Measurements from ENCODE around the gene CDCA7.
"Not testable (repeated sequence)": the region's sequence is repeated elsewhere in the genome, so short reads cannot be mapped to it uniquely, and the experiment has no call there.

The CDCA7 gene

GRCh38 chr2:173412628-173413027 lies 58.0 kb downstream of the CDCA7 start:
- no peak overlapping the region for H3K9ac ChIP-seq (ENCODE audit: low read depth, low read length, poor library complexity, severe bottlenecking)

GRCh38 chr2:173414823-173415322 lies 60.2 kb downstream of the CDCA7 start:
- no peak for TF ChIP-seq EZH2phosphoT487 (IDR thresholded peaks at IDR 0.05; ENCODE audit: borderline replicate concordance)
- TF ChIP-seq CTCF (conservative IDR thresholded peaks at IDR 0.05; ENCODE audit: low read length) = no peak
- H3K4me1 ChIP-seq (ENCODE audit: insufficient read depth, low read length, poor library complexity, severe bottlenecking) = no peaks in the 10 kb centered on the region
- H2AFZ ChIP-seq (ENCODE audit: low read length) = no peak overlapping the region
- no peaks in the 10 kb centered on the region for H3K36me3 ChIP-seq (ENCODE audit: insufficient read depth, low read length)
- H3K27me3 ChIP-seq (ENCODE audit: insufficient read depth, low read length, poor library complexity, severe bottlenecking) = no peaks in the 10 kb centered on the region
- no peaks in the 10 kb centered on the region for H3F3A ChIP-seq (ENCODE audit: low read depth)
- no peaks in the 10 kb centered on the region for H4K20me1 ChIP-seq (ENCODE audit: insufficient read depth, low read length, poor library complexity, severe bottlenecking)
- no peaks in the 10 kb centered on the region for H3K79me2 ChIP-seq (ENCODE audit: insufficient read depth, low read length)
- H3K4me2 ChIP-seq (ENCODE audit: low read depth, low read length, poor library complexity, severe bottlenecking) = no peak overlapping the region
- H3K9me3 ChIP-seq (ENCODE audit: insufficient read depth, low read depth, low read length) = no peaks in the 10 kb centered on the region
- no peak overlapping the region for H3K4me3 ChIP-seq (ENCODE audit: low read length, poor library complexity, severe bottlenecking)
- H3K9ac ChIP-seq (ENCODE audit: low read depth, low read length, poor library complexity, severe bottlenecking) = no peak overlapping the region
- no peaks in the 10 kb centered on the region for H3K9me2 ChIP-seq (replicated peaks; ENCODE audit: low read depth, low read length)

More at GRCh38 chr2:173412628-173413027, 58.0 kb downstream of the CDCA7 start:
- Histone ChIP-seq H3K9me2 (replicated peaks; ENCODE audit: low read depth, low read length) (no peaks in the 10 kb centered on the region), H3K27me3 (ENCODE audit: insufficient read depth, low read length, poor library complexity, severe bottlenecking) (no peaks in the 10 kb centered on the region), H2AFZ (ENCODE audit: low read length) (no peak overlapping the region; the same call in 1 of the 2 replicates), H3K4me2 (ENCODE audit: low read depth, low read length, poor library complexity, severe bottlenecking) (no peak overlapping the region), H3K4me1 (ENCODE audit: insufficient read depth, low read length, poor library complexity, severe bottlenecking) (no peaks in the 10 kb centered on the region), H3K79me2 (ENCODE audit: insufficient read depth, low read length) (no peaks in the 10 kb centered on the region), H3K4me3 (ENCODE audit: low read length, poor library complexity, severe bottlenecking) (no peak overlapping the region), H3K9me3 (ENCODE audit: insufficient read depth, low read depth, low read length) (no peaks in the 10 kb centered on the region), H3F3A (ENCODE audit: low read depth) (no peaks in the 10 kb centered on the region), H4K20me1 (ENCODE audit: insufficient read depth, low read length, poor library complexity, severe bottlenecking) (no peaks in the 10 kb centered on the region), H3K36me3 (ENCODE audit: insufficient read depth, low read length) (no peaks in the 10 kb centered on the region)
- TF ChIP-seq EZH2phosphoT487 (IDR thresholded peaks at IDR 0.05; ENCODE audit: borderline replicate concordance) = no peak
- no peak for TF ChIP-seq CTCF (conservative IDR thresholded peaks at IDR 0.05; ENCODE audit: low read length)

GRCh38 chr2:173415431-173416381 lies 61.0 kb downstream of the CDCA7 start:
- no peak overlapping the region for H2AFZ ChIP-seq (ENCODE audit: low read length)
- H3K36me3 ChIP-seq (ENCODE audit: insufficient read depth, low read length) = no peaks in the 10 kb centered on the region
- no peak overlapping the region for H3K4me2 ChIP-seq (ENCODE audit: low read depth, low read length, poor library complexity, severe bottlenecking)
- no peaks in the 10 kb centered on the region for H3K9me2 ChIP-seq (replicated peaks; ENCODE audit: low read depth, low read length)
- no peak overlapping the region for H3K4me3 ChIP-seq (ENCODE audit: low read length, poor library complexity, severe bottlenecking)
- H3K4me1 ChIP-seq (ENCODE audit: insufficient read depth, low read length, poor library complexity, severe bottlenecking) = no peaks in the 10 kb centered on the region
- TF ChIP-seq EZH2phosphoT487 (IDR thresholded peaks at IDR 0.05; ENCODE audit: borderline replicate concordance) (no peak), CTCF (conservative IDR thresholded peaks at IDR 0.05; ENCODE audit: low read length) (no peak)
- no peaks in the 10 kb centered on the region for H3K79me2 ChIP-seq (ENCODE audit: insufficient read depth, low read length)
- no peaks in the 10 kb centered on the region for H3K27me3 ChIP-seq (ENCODE audit: insufficient read depth, low read length, poor library complexity, severe bottlenecking)
- no peaks in the 10 kb centered on the region for H3F3A ChIP-seq (ENCODE audit: low read depth)
- no peaks in the 10 kb centered on the region for H4K20me1 ChIP-seq (ENCODE audit: insufficient read depth, low read length, poor library complexity, severe bottlenecking)
- H3K9ac ChIP-seq (ENCODE audit: low read depth, low read length, poor library complexity, severe bottlenecking) = no peak overlapping the region
- H3K9me3 ChIP-seq (ENCODE audit: insufficient read depth, low read depth, low read length) = no peaks in the 10 kb centered on the region

GRCh38 chr2:173416415-173417152 lies 61.9 kb downstream of the CDCA7 start:
- not testable (repeated sequence) for H3K36me3 ChIP-seq (ENCODE audit: insufficient read depth, low read length); H3K9me2 ChIP-seq (replicated peaks; ENCODE audit: low read depth, low read length); H4K20me1 ChIP-seq (ENCODE audit: insufficient read depth, low read length, poor library complexity, severe bottlenecking); H3K4me2 ChIP-seq (ENCODE audit: low read depth, low read length, poor library complexity, severe bottlenecking); H3F3A ChIP-seq (ENCODE audit: low read depth); H3K79me2 ChIP-seq (ENCODE audit: insufficient read depth, low read length); H3K4me1 ChIP-seq (ENCODE audit: insufficient read depth, low read length, poor library complexity, severe bottlenecking); H3K4me3 ChIP-seq (ENCODE audit: low read length, poor library complexity, severe bottlenecking); H3K9ac ChIP-seq (ENCODE audit: low read depth, low read length, poor library complexity, severe bottlenecking); H3K9me3 ChIP-seq (ENCODE audit: insufficient read depth, low read depth, low read length); H3K27me3 ChIP-seq (ENCODE audit: insufficient read depth, low read length, poor library complexity, severe bottlenecking); H2AFZ ChIP-seq (ENCODE audit: low read length)

Data from Loucy (cell line).